Measurements from ENCODE around the gene SELENOI. TPM values are rescaled to one million over a fixed set of nuclear protein-coding genes. Genes with fewer than 3 reads are reported as not detected.
"Not testable (repeated sequence)": the region's sequence is repeated elsewhere in the genome, so short reads cannot be mapped to it uniquely, and the experiment has no call there.

SELENOI gene
- total RNA-seq, 1 experiment from 2014 or later = 11.6 TPM

GRCh38 chr2:26356111-26356510 is 10.2 kb downstream of the SELENOI start:
- no peak for DNase-seq (ENCODE audit: low read depth)

- DNase-seq (ENCODE audit: low read depth) = no peak
Observed at GRCh38 chr2:26356771-26357170, 10.8 kb downstream of the SELENOI start.

DNA sequence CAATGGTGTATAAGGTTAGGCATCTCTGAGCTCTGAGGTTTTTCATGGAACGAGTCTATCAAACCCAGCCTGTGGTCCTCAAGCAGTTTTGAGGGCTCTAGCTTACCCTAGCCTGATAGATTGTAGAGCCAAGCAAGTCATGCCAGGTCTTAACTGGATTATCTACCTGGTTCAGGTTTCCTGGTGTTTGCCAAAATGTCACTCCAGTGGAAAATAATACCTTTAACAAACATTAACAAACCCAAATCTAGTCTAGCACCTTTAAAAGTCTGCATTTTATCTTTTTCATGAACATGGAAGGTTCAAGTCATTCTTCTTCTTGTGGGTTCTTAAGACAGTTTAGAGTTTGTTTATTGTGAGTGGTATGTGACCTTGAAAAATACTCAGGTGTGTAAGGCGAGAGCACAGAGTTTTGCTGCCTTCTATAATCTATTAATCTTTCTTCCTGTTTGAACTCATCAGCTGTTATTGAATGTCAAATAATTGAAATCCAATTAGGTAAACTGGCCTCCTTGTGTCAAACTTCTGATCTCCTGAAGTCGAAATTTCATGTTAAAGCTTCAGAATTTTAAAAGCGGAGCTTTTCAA is 14.0 kb downstream of the SELENOI start:
- no peak for DNase-seq (ENCODE audit: low read depth)

- peak; percentile 12 for DNase-seq (ENCODE audit: low read depth)
Observed at GRCh38 chr2:26363323-26363722, 17.4 kb downstream of the SELENOI start.

GRCh38 chr2:26363958-26364357 is 18.0 kb downstream of the SELENOI start:
- DNase-seq (ENCODE audit: low read depth) = no peak

DNA sequence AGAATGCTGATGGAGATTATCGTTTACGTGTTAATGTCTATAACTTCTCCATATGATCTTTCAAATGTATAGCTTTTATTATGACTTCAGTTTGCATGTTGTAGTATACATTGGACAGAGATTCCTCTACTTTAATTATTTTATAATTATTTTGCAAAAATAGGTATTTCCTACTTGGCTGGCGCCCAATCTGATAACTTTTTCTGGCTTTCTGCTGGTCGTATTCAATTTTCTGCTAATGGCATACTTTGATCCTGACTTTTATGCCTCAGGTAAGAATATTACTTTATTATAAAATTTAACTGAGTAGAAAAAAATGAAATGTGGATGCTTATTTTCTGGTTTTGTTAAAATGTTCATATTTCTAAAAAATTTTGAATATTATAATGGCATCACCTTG is 18.7 kb downstream of the SELENOI start:
- DNase-seq (ENCODE audit: low read depth) = no peak

DNA sequence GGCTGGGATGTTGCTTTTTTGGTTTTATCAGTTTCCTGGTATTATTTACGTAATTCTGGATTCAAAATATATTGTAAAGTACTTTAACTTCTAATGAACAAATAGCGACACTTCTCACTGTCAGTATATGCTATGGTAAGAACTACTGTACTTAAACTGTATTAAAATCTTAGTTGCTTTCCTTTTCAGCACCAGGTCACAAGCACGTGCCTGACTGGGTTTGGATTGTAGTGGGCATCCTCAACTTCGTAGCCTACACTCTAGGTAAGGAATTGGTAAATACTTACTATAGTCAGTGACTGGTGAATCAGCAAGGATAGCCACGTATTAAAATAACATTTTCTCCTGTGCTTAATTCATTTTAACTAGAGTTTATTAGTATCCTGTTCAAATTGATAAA is 21.0 kb downstream of the SELENOI start:
- DNase-seq (ENCODE audit: low read depth) = no peak

DNA sequence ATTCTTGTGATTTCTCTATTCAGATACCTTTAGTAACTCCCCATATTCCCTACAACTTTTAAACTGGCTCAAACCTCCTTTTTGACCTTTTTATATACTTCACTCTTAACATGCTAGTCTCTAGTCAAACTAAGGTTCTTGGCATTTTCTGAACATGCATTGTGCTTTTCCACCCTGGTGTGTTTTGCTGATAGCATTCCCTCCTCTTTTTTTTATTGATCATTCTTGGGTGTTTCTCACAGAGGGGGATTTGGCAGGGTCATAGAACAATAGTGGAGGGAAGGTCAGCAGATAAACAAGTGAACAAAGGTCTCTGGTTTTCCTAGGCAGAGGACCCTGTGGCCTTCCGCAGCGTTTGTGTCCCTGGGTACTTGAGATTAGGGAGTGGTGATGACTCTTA is 23.7 kb downstream of the SELENOI start:
- DNase-seq (ENCODE audit: low read depth) = not testable (repeated sequence)

DNA sequence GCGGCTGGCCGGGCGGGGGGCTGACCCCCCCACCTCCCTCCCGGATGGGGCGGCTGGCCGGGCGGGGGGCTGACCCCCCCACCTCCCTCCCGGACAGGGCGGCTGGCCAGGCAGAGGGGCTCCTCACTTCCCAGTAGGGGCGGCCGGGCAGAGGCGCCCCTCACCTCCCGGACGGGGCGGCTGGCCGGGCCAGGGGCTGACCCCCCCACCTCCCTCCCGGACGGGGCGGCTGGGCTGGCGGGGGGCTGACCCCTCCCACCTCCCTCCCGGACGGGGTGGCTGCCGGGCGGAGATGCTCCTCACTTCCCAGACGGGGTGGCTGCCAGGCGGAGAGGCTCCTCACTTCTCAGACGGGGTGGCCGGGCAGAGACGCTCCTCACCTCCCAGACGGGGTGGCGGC is 25.0 kb downstream of the SELENOI start:
- not testable (repeated sequence) for DNase-seq (ENCODE audit: low read depth)

DNA sequence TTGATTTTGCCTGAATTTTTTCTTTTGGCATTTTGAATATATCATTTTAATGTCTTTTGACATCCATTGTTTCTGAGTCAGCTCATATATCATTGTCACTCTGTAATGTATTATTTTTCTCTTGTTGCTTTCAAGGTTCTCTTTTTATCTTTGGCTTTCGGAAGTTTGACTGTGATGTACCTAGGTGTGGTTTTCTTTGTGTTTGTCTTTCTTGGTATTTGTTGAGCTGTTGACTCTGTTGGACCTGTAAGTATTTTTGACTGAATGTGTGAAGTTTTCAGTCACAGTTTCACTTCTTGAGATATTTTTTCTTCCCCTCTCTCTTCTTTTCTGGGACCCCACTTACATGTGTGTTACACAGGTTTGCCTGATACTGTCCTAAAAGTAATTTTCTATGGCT is 30.9 kb downstream of the SELENOI start:
- DNase-seq (ENCODE audit: low read depth) = no peak

- no peak for DNase-seq (ENCODE audit: low read depth)
Observed at GRCh38 chr2:26380281-26380680, 34.3 kb downstream of the SELENOI start.

DNA sequence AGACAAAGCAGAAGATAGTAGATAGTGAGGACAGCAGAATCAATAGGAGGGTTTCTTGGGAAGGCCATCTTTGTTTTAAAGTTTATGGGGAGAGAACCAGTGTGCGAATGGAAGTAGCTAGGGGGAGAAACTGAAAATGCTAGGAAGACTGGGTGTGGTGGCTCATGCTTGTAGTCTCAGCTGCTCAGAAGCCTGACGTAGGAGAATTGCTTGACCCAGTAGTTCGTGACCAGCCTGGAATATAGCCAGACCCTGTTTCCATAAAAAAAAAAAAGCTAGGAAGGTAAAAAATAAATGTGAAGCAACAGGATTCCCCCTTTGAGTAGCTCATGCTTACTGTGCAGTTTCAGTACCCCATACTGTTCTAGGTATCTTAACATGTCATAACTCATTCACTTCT is 36.6 kb downstream of the SELENOI start:
- DNase-seq (ENCODE audit: low read depth) = no peak

DNA sequence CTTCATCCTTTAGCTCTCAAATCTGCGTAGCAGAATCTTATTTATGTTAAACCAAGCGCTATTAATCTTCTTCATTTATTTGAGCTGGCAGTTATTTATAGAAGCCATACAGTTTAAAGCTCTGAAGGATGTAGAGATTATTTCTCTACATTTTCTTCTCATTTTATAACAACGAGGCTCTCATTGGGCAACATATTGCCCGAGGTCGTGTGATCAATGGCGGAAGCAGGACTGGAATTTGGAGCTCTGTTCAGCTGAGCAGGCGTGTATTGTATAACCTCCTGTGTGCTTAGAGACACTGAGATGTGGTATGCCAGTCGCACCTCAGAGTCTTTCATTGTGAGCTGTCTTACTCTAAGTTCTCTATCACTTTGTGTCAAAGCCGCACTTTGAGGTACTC is 38.2 kb downstream of the SELENOI start:
- no peak for DNase-seq (ENCODE audit: low read depth)

- DNase-seq (ENCODE audit: low read depth) = no peak
Observed at GRCh38 chr2:26384597-26384996, 38.7 kb downstream of the SELENOI start.

GRCh38 chr2:26387189-26387588 is 41.2 kb downstream of the SELENOI start:
- no peak for DNase-seq (ENCODE audit: low read depth)

- DNase-seq (ENCODE audit: low read depth) = no peak
Observed at GRCh38 chr2:26394694-26395093, 48.8 kb downstream of the SELENOI start.

DNA sequence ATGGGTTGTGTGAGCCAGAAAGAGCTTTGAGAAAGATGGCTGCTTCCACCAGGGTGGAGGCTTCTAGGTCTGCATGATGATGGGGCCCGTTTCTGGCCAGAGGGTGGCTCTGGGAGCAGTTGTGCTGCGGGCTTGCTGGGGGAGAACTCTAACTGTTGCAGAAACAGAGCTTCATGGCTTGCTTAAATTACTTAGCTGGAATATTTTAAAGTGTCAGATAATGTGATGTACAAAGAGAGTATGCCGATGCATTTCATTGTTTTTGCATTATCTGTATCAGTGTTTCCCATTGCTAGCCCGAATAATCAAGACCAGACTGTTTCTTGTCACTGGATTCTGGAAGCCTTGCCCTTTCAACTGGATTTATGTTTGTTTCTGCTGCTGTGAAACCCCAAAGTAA is 49.5 kb downstream of the SELENOI start:
- no peak for DNase-seq (ENCODE audit: low read depth)

DNA sequence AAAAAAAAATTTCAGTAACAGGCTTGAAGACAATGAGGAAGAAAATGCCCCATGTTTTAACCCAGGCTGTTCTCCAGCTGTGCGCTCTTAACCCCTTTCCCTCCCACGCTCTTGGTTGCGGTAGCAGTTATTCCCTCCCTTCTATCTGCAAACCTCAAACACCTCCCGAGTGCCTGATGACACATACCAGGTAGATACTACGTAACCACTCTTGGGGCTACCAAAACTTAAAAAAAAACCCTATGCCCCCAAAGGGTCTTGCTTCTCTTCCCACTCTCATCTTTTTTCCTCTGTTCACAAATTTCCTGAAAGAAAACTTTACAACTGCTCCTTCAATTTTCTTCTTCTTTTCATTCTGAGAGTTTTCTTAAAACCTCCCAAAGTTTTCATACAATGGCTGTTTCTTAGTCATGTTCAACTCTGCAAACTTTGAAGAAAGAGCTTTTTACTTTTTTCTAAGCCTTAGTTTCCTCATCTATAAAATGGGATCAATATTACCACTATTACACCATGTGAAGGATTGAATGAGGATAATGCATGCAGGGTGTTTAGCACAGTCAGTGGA is 50.9 kb downstream of the SELENOI start:
- no peak for DNase-seq (ENCODE audit: low read depth)

- DNase-seq (ENCODE audit: low read depth) = no peak
Observed at GRCh38 chr2:26399771-26400376, 53.9 kb downstream of the SELENOI start.

GRCh38 chr2:26400723-26401122 is 54.8 kb downstream of the SELENOI start:
- DNase-seq (ENCODE audit: low read depth) = no peak

- DNase-seq (ENCODE audit: low read depth) = peak; percentile 76
Observed at GRCh38 chr2:26401739-26402541, 56.0 kb downstream of the SELENOI start, which contains the start of gene DRC1. Gene DRC1 (plus strand): TSS chr2:26401920. CDS start chr2:26401990, 70 bp downstream.

DNA sequence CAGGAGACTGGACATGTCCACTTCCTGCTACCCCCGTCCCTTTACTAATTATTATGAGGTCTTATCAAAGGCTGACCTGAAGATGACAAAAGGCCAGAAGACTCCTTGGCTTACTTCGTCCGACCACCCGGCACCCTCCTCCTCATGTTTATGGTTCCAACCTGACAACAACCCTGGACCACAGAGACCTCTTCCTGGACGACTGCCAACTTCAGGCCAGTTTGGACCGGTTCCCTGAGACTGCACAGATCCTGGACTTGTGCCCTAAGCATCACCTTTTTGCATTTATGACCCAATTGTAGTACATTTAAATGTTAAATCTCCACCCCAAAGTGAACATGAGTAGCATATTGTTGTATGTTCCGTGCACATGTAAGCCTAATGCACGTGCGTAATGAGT is 61.6 kb downstream of the SELENOI start:
- no peak for DNase-seq (ENCODE audit: low read depth)

GRCh38 chr2:26409785-26410184 is 63.8 kb downstream of the SELENOI start:
- no peak for DNase-seq (ENCODE audit: low read depth)
